ENCODE data around the gene TTC36.

- TF ChIP-seq CTCF (IDR thresholded peaks at IDR 0.05) (no peak), POLR2A (IDR thresholded peaks at IDR 0.05) (peak in 1 of 2 donors; percentile 27)
Observed at GRCh38 chr11:118530683-118531596, 3.7 kb downstream of the TTC36 start, which contains the start of gene TMEM25.

All from heart left ventricle (tissue), 13 donors.